NCI-H1417 treated with DMSO at 0.1 percent for 48 hours (cell line): ENCODE results near the gene OR52D1.

Experiments used
- DNase-seq: peaks from one replicate; lab custom pipeline; 2025; lab: John Stamatoyannopoulos, UW

The OR52D1 gene

GRCh38 chr11:5514841-5515240 lies 26.4 kb downstream of the OR52D1 start:
- no peak for DNase-seq

- DNase-seq = no peak
Measured at GRCh38 chr11:5516599-5516998, 28.1 kb downstream of the OR52D1 start, which contains the start of gene UBQLNL. TSS of gene UBQLNL (minus strand) at chr11:5516699. CDS start at chr11:5516441, 258 bp downstream.

GRCh38 chr11:5521540-5521939 lies 33.1 kb downstream of the OR52D1 start:
- no peak for DNase-seq

- DNase-seq = no peak
Measured at GRCh38 chr11:5522308-5522707, 33.8 kb downstream of the OR52D1 start.

GRCh38 chr11:5524756-5525155 lies 36.3 kb downstream of the OR52D1 start:
- no peak for DNase-seq

GRCh38 chr11:5527716-5528115 lies 39.2 kb downstream of the OR52D1 start:
- no peak for DNase-seq

- DNase-seq = no peak
Measured at GRCh38 chr11:5528495-5528894, 40.0 kb downstream of the OR52D1 start.

- no peak for DNase-seq
Measured at GRCh38 chr11:5531053-5531831, 42.8 kb downstream of the OR52D1 start.

- no peak for DNase-seq
Measured at GRCh38 chr11:5534046-5534445, 45.6 kb downstream of the OR52D1 start.

GRCh38 chr11:5536482-5536881 lies 48.0 kb downstream of the OR52D1 start:
- DNase-seq = no peak
